ENCODE measurements around the gene WFIKKN1.

WFIKKN1 gene

GRCh38 chr16:622920-623280 lies 7.9 kb upstream of the WFIKKN1 start:
- DNase-seq, result no peak

DNA sequence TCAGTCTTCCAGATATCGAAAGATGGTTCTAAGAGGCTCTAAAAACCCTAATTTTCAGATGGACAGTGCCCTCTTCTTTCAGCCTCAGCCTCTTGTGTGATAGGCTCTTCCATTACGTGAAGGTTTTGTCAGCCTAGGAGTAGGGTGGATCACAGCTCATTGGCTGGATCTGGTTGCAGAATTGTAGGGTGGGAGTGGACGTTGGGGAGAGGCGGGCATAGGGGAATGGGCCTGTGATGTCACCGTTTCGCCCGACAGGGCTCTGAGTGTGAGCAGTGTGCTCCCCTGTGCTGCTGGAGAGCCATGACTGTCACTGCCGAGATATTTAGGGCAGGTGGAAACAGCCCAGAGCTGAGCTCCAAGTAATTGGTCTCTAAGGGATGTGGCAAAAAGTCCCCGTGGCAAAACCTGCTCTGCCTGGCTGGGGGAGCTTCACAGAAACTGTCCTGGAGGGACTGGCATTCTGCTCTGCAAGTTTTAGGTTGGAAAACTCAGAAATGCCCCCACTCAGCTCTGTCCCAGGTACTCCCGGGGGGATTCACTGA lies 6.2 kb upstream of the WFIKKN1 start:
- DNase-seq, result no peak

- DNase-seq, result no peak
These were observed 5.4 kb upstream of the WFIKKN1 start for GRCh38 chr16:625117-625976.

GRCh38 chr16:625977-626765 lies 4.6 kb upstream of the WFIKKN1 start:
- no peak for DNase-seq

DNA sequence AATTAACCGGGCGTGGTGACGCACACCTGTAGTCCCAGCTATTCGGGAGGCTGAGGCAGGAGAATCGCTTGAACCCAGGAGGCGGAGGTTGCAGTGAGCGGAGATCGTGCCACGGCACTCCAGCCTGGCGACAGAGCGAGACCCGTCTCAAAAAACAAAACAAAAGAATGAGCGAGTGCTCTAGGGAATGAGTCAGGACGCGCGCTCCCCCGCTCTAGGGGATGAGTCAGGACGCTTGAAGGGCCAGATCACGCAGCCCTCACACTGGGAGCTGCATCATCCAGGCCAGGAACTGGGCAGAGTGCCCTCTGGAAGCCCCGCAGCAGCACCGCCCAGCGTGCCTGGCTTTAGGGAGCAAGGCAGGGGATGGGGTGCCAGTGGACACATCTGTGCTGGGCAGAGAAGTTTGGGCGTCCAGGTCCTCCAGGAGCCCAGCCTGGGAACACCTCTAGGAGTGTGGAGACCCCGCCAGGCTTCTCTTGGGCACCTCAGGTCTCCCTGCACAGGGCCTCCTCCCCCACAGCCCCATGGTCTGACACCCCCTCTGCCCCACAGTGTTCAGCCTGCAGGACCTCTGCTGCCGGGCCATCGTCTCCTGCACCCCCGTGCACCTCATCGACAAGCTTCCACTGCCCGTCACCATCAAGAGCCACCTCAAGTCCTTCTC lies 3.9 kb upstream of the WFIKKN1 start:
- DNase-seq, result peak in 19 of 56 donors; percentile 9 to 62 (median 30)

- DNase-seq, result no peak
These were observed 3.1 kb upstream of the WFIKKN1 start for GRCh38 chr16:627454-628239.

DNA sequence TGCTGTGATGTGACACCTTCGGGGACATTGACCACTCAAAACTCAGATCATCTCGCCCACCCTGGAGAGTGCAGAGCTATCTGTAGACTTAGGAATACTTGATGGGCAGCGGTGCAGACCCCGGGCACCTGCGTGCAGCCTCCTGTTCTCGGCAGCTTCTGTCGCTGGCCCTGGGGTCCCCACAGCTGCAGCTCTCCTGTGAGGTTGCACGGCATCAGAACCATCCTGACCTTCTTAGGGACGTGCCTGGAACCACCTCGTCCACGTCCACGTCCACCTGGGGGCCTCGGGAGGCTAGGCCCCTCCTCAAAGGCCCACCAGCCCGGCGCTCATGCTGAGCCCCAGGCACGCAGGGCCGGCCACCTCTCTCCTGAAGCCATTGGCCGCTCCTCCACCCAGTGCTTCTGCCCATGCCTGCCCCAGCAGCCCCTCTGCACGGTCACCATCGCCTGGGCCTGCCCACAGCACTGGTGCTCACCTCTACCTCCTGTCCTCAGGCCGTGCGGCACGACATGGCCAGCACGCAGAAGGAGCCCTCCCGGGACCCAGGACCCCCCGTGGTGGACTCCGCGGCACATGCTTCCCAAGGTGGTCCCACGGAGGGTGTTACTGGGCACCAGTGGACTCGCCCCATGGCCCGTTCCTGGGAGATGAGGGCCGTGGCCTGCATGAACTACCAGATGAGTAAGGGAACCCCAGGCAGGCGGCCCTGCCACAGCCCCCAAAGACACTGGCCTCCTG lies 2.3 kb upstream of the WFIKKN1 start:
- no peak for DNase-seq

DNA sequence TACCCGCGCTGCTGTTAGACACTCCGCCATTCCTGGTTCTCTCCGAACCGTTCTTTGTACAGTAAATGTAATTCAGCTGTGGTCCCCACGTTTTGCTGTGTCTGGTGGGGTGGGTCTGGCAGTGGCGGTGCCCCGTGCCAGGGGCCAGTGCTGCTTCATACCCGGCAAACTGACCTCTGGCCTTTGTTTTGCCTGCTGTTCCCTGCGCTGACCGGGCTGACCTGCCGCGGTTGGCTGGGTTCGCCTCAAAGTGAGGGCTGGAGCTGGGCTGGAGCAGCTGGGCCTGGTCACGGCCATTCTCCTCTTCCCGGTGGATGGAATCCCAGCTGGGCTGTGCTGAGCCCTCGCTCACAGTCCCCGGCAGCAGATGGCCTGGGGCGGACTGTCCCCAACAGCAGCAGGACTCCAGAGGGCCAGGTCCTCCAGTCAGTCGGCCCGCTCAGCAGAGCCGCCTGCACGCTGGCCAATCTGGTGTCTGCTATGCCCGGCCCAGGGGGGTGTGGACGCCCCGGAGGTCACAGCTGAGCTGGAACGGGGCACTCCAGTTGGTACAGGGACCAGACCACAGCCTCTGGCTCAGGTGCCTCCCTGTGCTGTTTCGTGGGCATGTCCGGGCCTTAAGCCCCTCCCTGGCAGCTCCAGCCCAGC lies 1.5 kb upstream of the WFIKKN1 start:
- no peak for DNase-seq

GRCh38 chr16:629833-630248 lies 944 bp upstream of the WFIKKN1 start:
- DNase-seq, result no peak

DNA sequence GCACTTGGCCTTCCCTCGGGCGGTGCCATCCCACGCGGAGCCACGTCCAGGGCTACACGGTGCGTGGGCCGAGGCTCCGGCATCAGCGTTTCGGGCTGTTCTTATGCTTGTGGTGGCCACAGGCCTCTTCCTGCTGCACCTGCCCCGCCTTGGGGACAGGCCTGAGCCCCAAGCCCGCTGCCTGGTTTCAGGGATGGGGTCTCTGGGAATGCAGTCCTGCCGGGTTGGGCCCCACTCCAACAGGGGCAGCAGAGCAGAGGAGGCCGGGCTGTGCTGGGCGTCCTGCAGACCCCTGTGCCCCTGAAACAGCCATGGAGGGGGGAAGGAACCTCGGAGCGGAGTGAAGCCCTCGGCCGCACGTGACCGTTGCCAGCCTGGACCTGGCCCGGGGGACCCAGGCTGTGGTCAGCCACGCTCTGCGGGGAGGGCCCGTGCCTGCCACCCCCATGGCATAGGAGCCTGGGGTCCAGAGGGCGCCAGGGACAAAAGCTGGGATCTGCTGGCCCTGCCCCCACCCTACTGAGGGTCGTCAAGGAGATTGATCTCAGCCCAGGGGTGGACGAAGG lies 453 bp upstream of the WFIKKN1 start:
- DNase-seq, result no peak

- no peak for DNase-seq
These were observed 1.1 kb downstream of the WFIKKN1 start for GRCh38 chr16:631808-632358.

DNA sequence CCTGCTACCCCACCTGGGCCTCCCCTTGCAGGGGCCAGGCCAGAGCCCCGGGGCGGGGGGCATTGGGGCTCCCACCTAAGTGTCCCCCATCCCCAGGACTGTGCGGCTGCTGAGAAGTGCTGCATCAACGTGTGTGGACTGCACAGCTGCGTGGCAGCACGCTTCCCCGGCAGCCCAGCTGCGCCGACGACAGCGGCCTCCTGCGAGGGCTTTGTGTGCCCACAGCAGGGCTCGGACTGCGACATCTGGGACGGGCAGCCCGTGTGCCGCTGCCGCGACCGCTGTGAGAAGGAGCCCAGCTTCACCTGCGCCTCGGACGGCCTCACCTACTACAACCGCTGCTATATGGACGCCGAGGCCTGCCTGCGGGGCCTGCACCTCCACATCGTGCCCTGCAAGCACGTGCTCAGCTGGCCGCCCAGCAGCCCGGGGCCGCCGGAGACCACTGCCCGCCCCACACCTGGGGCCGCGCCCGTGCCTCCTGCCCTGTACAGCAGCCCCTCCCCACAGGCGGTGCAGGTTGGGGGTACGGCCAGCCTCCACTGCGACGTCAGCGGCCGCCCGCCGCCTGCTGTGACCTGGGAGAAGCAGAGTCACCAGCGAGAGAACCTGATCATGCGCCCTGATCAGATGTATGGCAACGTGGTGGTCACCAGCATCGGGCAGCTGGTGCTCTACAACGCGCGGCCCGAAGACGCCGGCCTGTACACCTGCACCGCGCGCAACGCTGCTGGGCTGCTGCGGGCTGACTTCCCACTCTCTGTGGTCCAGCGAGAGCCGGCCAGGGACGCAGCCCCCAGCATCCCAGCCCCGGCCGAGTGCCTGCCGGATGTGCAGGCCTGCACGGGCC lies 1.9 kb downstream of the WFIKKN1 start:
- DNase-seq, result no peak

GRCh38 chr16:633336-634050 lies 2.7 kb downstream of the WFIKKN1 start:
- DNase-seq, result no peak

DNA sequence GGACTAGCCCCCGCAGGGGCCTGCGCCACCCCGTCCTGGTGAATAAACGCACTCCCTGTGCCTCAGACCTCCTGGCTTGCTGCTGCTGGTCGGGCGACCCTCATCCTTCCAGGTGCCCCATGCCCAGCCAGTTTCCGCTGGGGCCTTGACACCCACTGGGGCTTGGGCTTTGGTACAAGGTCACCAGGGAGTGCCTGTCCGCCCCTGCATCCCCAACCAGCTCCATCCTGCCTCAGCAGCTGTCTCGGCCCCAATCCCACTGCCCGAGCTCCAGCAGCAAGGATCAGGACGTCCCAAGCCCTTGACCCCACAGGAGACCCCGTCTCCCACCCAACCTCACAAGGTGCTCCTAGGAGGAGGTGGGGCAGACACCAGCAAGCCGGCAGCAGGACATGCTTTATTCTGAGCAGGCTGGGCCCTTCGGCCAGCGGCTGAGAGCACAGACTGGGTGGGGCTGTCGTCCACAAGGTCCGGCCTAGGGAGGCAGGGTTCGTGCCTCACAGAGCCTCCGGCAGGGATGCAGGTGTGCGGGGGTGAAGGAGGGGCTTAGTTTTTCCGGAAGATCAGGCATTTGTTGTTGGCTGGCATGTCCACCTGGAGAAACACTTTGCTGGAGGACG lies 3.4 kb downstream of the WFIKKN1 start:
- no peak for DNase-seq

GRCh38 chr16:634996-635395 lies 4.2 kb downstream of the WFIKKN1 start:
- DNase-seq, result no peak

- DNase-seq, result peak in 3 of 56 donors; percentile 15 to 52 (median 20)
These were observed 4.9 kb downstream of the WFIKKN1 start for GRCh38 chr16:635573-636205.

Data from nucleus accumbens (tissue), 56 donors.